Measurements from ENCODE around the gene TBX21. TPM values are rescaled to one million over a fixed set of nuclear protein-coding genes. Genes with fewer than 3 reads are reported as not detected.

The TBX21 gene
- total and polyA plus RNA-seq, 11 donors = 0.07 to 3.2 (median 0.21) TPM; not detected in 2

- H3K9me3 ChIP-seq = no peaks in the 10 kb centered on the region
- no peak for DNase-seq
- ATAC-seq = peak in 1 of 4 donors; percentile 30
- no peaks in the 10 kb centered on the region for H3K36me3 ChIP-seq
- intact Hi-C loops (cut with DNase I) = loop anchor here in 1 of 10 donors (10.0 kb wide), 1 partner anchor 69 kb away; no protein-coding TSS in a partner anchor
- H3K27me3 ChIP-seq = peaks cover 12 to 65% (median 40%) of the 10 kb centered on the region in 9 donors
- WGBS, 4 donors = 9 to 19% (median 9%) methylated on average over 31 to 60 of the region's 60 CpGs
- TF ChIP-seq POLR2A (IDR thresholded peaks at IDR 0.05) (no peak), CTCF (IDR thresholded peaks at IDR 0.05) (no peak)
- H3K4me3 ChIP-seq = peak overlapping the region; percentile 23 to 62 (median 48)
- H3K4me1 ChIP-seq = peaks cover 0 to 19% (median 8%) of the 10 kb centered on the region in 12 donors
- peak overlapping the region in 1 of 12 donors; percentile 71 for H3K27ac ChIP-seq
Observed at GRCh38 chr17:47733674-47734410, 806 bp downstream of the TBX21 start.

GRCh38 chr17:47735139-47735464 is 2.1 kb downstream of the TBX21 start:
- WGBS, 4 donors = 72 to 88% (median 82%) methylated on average over 3 of the region's 3 CpGs
- Histone ChIP-seq H3K27ac (peak overlapping the region in 1 of 12 donors; percentile 70), H3K9me3 (no peaks in the 10 kb centered on the region), H3K4me3 (peak overlapping the region in 1 of 12 donors; percentile 52), H3K36me3 (no peaks in the 10 kb centered on the region), H3K4me1 (peaks cover 0 to 19% (median 8%) of the 10 kb centered on the region in 12 donors), H3K27me3 (peaks cover 12 to 54% (median 40%) of the 10 kb centered on the region in 9 donors)
- TF ChIP-seq CTCF (IDR thresholded peaks at IDR 0.05) = no peak
- TF ChIP-seq POLR2A (IDR thresholded peaks at IDR 0.05) = no peak
- DNase-seq (no peak), ATAC-seq (no peak)
- intact Hi-C loops (cut with DNase I) = loop anchor here in 1 of 10 donors (10.0 kb wide), 1 partner anchor 70 kb away; no protein-coding TSS in a partner anchor

GRCh38 chr17:47735536-47736011 is 2.5 kb downstream of the TBX21 start:
- no peak for ATAC-seq
- peak overlapping the region in 1 of 12 donors; percentile 52 for H3K4me3 ChIP-seq
- TF ChIP-seq POLR2A (IDR thresholded peaks at IDR 0.05) (no peak), CTCF (IDR thresholded peaks at IDR 0.05) (no peak)
- peaks cover 12 to 49% (median 35%) of the 10 kb centered on the region in 9 donors for H3K27me3 ChIP-seq
- 80 to 96% (median 90%) methylated on average over 3 of the region's 3 CpGs for WGBS, 4 donors
- peak in 1 of 5 donors; percentile 20 for DNase-seq
- H3K36me3 ChIP-seq = no peaks in the 10 kb centered on the region
- H3K9me3 ChIP-seq = no peaks in the 10 kb centered on the region
- peaks cover 0 to 19% (median 8%) of the 10 kb centered on the region in 12 donors for H3K4me1 ChIP-seq
- peak overlapping the region in 1 of 12 donors; percentile 70 for H3K27ac ChIP-seq
- intact Hi-C loops (cut with DNase I) = loop anchor here in 1 of 10 donors (10.0 kb wide), 1 partner anchor 71 kb away; no protein-coding TSS in a partner anchor

All from heart left ventricle (tissue), 16 donors.